ENCODE results near the gene COL6A1. TPM values are rescaled to one million over a fixed set of nuclear protein-coding genes. Genes with fewer than 3 reads are reported as not detected.
A peak's percentile ranks its signal among the peaks of the same experiment; 100 is the strongest.

The COL6A1 gene
- total RNA-seq, 1 donor from 2014 or later, result 148 TPM

DNA sequence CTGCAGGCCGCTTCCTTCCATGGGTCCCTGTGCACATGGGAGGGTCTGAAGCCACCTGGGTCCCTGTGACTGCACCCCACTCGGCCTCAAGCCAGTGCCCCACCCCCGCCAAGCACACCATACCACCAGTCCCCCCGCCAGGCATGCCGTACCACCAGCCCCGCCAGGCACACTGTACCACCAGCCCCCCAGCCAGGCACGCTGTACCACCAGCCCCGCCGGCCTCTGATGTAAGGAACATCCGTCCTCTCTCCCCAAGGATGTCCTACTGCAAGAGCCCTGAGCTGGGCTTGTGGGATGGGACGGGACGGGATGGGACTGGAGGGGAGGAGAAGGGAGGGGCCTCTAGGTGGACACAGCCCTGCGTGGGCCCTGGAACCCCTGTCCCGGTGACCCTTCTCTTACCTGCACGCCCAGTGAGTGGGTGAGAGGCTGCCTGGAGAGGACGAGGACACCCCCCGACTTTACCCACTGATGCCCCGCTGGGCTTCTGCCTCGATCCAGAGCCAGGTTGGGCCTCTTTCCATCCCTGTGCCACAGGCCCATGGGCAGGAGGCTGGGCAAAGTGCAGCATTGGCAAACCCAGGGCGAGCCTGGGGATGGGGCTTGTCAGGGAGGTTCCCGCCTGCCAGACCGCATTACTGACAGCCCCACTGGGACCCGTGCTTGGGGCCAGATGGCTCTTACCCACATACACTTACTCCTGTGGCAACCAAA is 40.8 kb upstream of the COL6A1 start:
- Histone ChIP-seq H3K36me3 (no peaks in the 10 kb centered on the region), H3K27me3 (ENCODE audit: low read depth) (peaks cover 3% of the 10 kb centered on the region), H3K4me3 (no peak overlapping the region), H3K4me1 (no peaks in the 10 kb centered on the region), H3K9me3 (no peaks in the 10 kb centered on the region), H3K27ac (no peak overlapping the region)
- intact Hi-C loops (cut with DNase I), result no loop called here
- DNase-seq (no peak), ATAC-seq (no peak)
- TF ChIP-seq, protein P1, sequence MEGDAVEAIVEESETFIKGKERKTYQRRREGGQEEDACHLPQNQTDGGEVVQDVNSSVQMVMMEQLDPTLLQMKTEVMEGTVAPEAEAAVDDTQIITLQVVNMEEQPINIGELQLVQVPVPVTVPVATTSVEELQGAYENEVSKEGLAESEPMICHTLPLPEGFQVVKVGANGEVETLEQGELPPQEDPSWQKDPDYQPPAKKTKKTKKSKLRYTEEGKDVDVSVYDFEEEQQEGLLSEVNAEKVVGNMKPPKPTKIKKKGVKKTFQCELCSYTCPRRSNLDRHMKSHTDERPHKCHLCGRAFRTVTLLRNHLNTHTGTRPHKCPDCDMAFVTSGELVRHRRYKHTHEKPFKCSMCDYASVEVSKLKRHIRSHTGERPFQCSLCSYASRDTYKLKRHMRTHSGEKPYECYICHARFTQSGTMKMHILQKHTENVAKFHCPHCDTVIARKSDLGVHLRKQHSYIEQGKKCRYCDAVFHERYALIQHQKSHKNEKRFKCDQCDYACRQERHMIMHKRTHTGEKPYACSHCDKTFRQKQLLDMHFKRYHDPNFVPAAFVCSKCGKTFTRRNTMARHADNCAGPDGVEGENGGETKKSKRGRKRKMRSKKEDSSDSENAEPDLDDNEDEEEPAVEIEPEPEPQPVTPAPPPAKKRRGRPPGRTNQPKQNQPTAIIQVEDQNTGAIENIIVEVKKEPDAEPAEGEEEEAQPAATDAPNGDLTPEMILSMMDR (IDR thresholded peaks at IDR 0.05), result no peak

DNA sequence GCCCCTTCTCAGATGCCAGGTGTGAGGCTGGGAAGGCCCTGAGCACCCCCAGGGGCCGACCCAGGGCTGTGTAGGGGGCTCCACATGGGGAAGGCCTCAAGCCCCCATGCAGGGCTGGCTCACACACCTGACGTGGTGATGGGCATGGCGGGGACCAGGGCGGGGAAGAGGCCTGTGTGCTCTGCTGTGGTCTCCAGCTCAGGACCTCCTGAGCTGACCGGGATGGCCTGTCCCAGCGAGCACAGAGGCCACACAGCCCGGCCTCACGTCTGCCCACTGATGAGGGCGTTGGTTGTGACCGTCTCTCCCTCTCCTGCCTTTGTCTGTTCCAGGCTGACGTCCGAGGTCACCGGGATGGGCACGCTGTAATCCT is 40.2 kb upstream of the COL6A1 start:
- Histone ChIP-seq H3K36me3 (no peaks in the 10 kb centered on the region), H3K27ac (no peak overlapping the region), H3K9me3 (no peaks in the 10 kb centered on the region), H3K4me3 (no peak overlapping the region), H3K4me1 (no peaks in the 10 kb centered on the region), H3K27me3 (ENCODE audit: low read depth) (peaks cover 3% of the 10 kb centered on the region)
- ATAC-seq (peak in 1 of 2 donors; percentile 9), DNase-seq (no peak)
- TF ChIP-seq, protein P1 (IDR thresholded peaks at IDR 0.05), result no peak
- intact Hi-C loops (cut with DNase I), result no loop called here

DNA sequence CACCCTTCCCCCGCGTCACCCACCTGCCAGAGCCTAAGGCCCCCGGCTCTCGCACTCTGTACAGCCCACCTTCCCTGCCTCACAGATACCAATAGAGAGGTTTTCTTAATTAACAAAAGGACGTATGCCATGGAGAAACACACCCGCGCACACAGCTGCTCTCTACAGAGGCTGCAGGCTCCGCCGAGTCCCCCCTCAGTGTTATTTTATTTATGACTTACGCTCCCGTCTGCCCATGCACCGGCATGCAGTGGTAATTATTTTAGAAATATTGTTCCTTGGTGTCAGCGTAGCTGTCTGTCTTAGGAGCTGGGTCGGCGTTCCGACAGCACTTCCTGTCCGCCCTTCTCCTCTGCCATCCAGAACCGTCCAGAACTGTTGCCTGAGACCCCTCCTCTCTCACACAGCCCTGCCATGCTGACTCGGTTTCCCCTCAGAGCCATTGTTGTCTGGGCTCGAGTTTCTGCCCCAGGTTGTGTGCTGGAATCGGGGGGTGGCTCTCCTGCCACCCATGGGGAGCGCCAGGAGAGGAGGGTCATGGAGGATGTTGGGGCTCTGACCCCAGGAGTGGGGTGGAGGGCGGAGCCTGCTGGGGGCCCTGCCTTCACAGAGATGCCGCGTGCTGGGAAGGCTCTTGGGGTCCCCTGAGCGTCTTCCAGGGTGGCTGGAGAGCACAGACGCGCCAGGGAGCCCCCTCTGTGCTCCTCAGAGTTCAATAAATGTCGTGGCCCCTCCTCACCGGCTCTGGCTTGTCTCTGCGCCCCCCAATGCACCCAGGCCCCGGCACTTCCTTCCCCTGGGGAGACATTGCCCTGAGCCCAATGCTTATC is 39.6 kb upstream of the COL6A1 start:
- TF ChIP-seq, protein P1 (IDR thresholded peaks at IDR 0.05), result no peak
- no peaks in the 10 kb centered on the region for H3K9me3 ChIP-seq
- H3K27ac ChIP-seq, result no peak overlapping the region
- ATAC-seq (no peak), DNase-seq (no peak)
- H3K4me1 ChIP-seq, result no peaks in the 10 kb centered on the region
- intact Hi-C loops (cut with DNase I), result no loop called here
- peaks cover 3% of the 10 kb centered on the region for H3K27me3 ChIP-seq (ENCODE audit: low read depth)
- no peak overlapping the region for H3K4me3 ChIP-seq
- no peaks in the 10 kb centered on the region for H3K36me3 ChIP-seq

DNA sequence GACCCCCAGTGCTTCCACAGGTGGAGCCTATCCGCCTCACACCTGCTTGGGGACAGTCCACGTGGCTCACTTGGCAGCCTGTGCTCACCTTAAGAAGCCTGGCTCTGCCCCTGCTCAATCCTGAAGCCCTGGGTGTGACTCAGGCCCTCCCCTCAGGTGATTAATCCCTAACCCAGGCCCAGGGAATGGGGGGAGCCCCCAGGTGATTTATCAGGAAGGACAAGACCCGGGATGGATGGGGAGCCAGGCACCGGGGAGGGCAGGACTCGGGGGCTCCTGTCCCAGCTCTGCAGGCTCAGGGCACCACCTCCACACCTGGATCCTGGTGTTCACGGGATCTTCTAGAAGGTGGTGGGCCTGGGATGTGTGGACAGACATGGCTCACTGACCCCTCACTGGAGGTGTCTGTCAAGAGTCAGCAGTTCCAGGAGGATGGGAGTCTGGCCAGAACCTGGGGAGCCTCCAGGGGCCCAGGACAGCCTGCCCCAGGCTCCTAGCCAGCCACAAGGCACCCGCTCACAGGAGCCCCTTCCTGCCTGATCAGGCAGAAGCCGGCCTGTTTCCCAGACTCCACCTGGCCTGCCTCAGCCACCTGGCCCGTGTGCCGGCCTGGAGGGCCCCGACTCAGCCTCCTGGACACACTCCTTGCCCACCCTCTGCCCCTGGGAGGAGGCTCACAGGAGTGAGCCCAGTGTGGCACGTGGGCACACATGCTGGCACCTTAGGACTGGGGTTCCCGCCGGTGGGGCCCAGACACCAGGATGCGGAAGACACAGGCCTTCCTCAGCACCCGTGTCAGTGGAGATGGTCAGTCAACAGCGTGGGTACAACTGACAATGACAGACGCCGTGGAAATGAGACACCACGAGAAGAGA is 38.6 kb upstream of the COL6A1 start:
- intact Hi-C loops (cut with DNase I), result no loop called here
- DNase-seq, result no peak
- TF ChIP-seq, protein P1 (IDR thresholded peaks at IDR 0.05), result no peak
- H3K27me3 ChIP-seq (ENCODE audit: low read depth), result peaks cover 3% of the 10 kb centered on the region
- no peak overlapping the region for H3K27ac ChIP-seq
- H3K9me3 ChIP-seq, result no peaks in the 10 kb centered on the region
- no peaks in the 10 kb centered on the region for H3K4me1 ChIP-seq
- H3K4me3 ChIP-seq, result no peak overlapping the region
- no peaks in the 10 kb centered on the region for H3K36me3 ChIP-seq
- no peak for ATAC-seq

Measured in lower lobe of right lung (tissue), 2 donors.